Gastroesophageal sphincter (tissue), 3 donors: ENCODE data around the gene PUM1.

ENCODE experiments used
- EP300 ChIP-seq: sonication (generic); formaldehyde crosslinking; IDR thresholded peaks from one replicate; pipeline ENCODE4 v1.6.1; 2017; ENCODE audit warnings: antibody characterized with exemption, mild to moderate bottlenecking
- TF ChIP-seq, protein P1 (sequence below), 4 experiments: fragments of 200-600 bp in 2 of 4; fragments of 450-650 bp in 2 of 4; sonication (generic) in 1 of 4; IDR thresholded peaks; one replicate each; pipeline ENCODE4 v1.5.1; 2017 to 2019; ENCODE audit warnings: antibody characterized with exemption in 4 of 4, mild to moderate bottlenecking in 2 of 4, moderate library complexity in 2 of 4

DNA sequence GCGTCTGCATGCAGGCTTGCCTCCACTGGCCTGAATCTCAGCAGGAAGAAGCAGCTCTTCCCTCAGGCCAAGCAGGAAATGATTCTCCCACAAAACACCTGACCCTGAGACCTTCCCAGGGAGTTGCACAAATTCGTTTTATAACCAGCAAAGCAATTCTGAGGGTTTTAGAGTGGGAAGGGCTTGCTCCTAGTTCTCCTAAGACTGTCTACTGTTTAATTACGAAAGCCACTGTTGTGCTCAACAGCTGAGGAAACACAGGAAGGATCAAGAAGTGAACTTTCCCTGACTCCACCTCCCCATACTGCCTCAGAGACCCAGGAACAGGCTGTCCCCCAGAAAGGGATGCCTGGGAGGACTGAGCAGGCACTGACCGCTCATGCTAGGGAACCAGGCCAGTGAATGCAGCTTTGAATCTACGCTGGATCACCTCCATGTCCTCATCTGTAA, 37.0 kb upstream of the PUM1 start:
- TF ChIP-seq, protein P1, sequence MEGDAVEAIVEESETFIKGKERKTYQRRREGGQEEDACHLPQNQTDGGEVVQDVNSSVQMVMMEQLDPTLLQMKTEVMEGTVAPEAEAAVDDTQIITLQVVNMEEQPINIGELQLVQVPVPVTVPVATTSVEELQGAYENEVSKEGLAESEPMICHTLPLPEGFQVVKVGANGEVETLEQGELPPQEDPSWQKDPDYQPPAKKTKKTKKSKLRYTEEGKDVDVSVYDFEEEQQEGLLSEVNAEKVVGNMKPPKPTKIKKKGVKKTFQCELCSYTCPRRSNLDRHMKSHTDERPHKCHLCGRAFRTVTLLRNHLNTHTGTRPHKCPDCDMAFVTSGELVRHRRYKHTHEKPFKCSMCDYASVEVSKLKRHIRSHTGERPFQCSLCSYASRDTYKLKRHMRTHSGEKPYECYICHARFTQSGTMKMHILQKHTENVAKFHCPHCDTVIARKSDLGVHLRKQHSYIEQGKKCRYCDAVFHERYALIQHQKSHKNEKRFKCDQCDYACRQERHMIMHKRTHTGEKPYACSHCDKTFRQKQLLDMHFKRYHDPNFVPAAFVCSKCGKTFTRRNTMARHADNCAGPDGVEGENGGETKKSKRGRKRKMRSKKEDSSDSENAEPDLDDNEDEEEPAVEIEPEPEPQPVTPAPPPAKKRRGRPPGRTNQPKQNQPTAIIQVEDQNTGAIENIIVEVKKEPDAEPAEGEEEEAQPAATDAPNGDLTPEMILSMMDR (IDR thresholded peaks at IDR 0.05): no peak
- no peak for TF ChIP-seq EP300
